H1 (cell line): ENCODE data around the gene FUNDC1.

Source experiments
- ATF3 ChIP-seq: IDR thresholded peaks from 2 replicates; pipeline ENCODE4 v1.6.1; 2011; ENCODE audit warnings: low read depth, mild to moderate bottlenecking, low read length; ENCODE audit not compliant: insufficient read depth
- CTCF ChIP-seq, 3 experiments: IDR thresholded peaks; 1 replicate in 2 of 3; 2 replicates in 1 of 3; pipeline versions ENCODE4 v1.5.1 to v1.6.1; 2011; ENCODE audit warnings: low read length in 3 of 3, mild to moderate bottlenecking in 3 of 3, inconsistent platforms in 2 of 3, low read depth in 1 of 3, moderate library complexity in 1 of 3; ENCODE audit not compliant: insufficient read depth in 1 of 3; ENCODE audit errors: control extremely low read depth in 1 of 3
- EGR1 ChIP-seq: IDR thresholded peaks from 2 replicates; pipeline ENCODE4 v1.6.1; 2011; ENCODE audit warnings: low read depth, low read length, borderline replicate concordance
- SP1 ChIP-seq: IDR thresholded peaks from 2 replicates; pipeline ENCODE4 v1.6.1; 2011; ENCODE audit warnings: low read depth, low read length

GRCh38 chrX:44494357-44494756, 48.3 kb downstream of the FUNDC1 start:
- TF ChIP-seq CTCF (IDR thresholded peaks at IDR 0.05; ENCODE audit: control extremely low read depth in 1 of 3, insufficient read depth in 1 of 3, low read depth in 1 of 3, low read length in 3 of 3) (no peak), EGR1 (no peak), SP1 (no peak), ATF3 (no peak)
